Right cardiac atrium (tissue), 5 donors: ENCODE results near the gene KLHL14. TPM values are rescaled to one million over a fixed set of nuclear protein-coding genes. Genes with fewer than 3 reads are reported as not detected.

Experiments
- ATAC-seq, 2 donors: fragments of 200-7000 bp; cut with Tn5 transposase; one replicate each; pipeline versions ENCODE4 v1.8.0 to v1.9.1; 2020; ENCODE audit warnings: moderate library complexity in 2 of 2, mild to moderate bottlenecking in 1 of 2
- DNase-seq, 3 donors: peaks; one replicate each; pipeline ENCODE4 v3.0.0-alpha.2; 2020
- H3K27ac ChIP-seq: one replicate; pipeline ENCODE4 v1.5.1; 2013; ENCODE audit warnings: mild to moderate bottlenecking, low read length, control low read depth, moderate library complexity
- H3K27me3 ChIP-seq: one replicate; pipeline ENCODE4 v1.6.1; 2013; ENCODE audit not compliant: control insufficient read depth, insufficient read depth
- H3K4me1 ChIP-seq: one replicate; pipeline ENCODE4 v1.6.1; 2013; ENCODE audit warnings: low read length; ENCODE audit not compliant: control insufficient read depth, insufficient read depth
- H3K4me3 ChIP-seq: one replicate; pipeline ENCODE4 v1.5.1; 2013; ENCODE audit warnings: low read length, control low read depth
- H3K9me3 ChIP-seq: one replicate; pipeline ENCODE4 v1.6.1; 2013; ENCODE audit warnings: low read length; ENCODE audit not compliant: control insufficient read depth
- WGBS: extraction: QIAGEN DNeasy Blood & Tissue Kit; methylation state at CpG from one replicate; pipeline ENCODE4 v1.1.7; 2013; 5-methylcytosine and 5-hydroxymethylcytosine counted together
- intact Hi-C, 4 donors: fragments of 100-400 bp; cut with DNase I; formaldehyde crosslinking; loops; one replicate each; pipeline versions ENCODE4 v1.11.0 to v1.14.0; 2022 to 2023
- polyA plus RNA-seq: library from polyadenylated mRNA; stranded (reverse); fragments of 200-250 nt; gene quantifications from one replicate; pipeline ENCODE4 v1.2.3, GENCODE V29; 2013
- total RNA-seq, 4 donors: library from RNA; stranded (reverse); fragmentation: NEBNext Ultra II Directional; extraction: Animal tissue kit (Norgen Biotek cat#: 25700); gene quantifications; one replicate each; pipeline ENCODE4 v1.2.1, GENCODE V29; 2021
- donor health status: healthy with polysubstance abuse.
- donor health status: DM: no; HTN: yes; CAD: no.
- donor health status: DM: no; HTN: no; CAD: no.
- donor health status: DM: no; HTN: yes; CAD: no; lungs with severe emphysema.
- donor health status: DM: yes; HTN: yes; CAD: no.

The KLHL14 gene
- total and polyA plus RNA-seq, 5 donors: 0.09 TPM; not detected in 3

DNA sequence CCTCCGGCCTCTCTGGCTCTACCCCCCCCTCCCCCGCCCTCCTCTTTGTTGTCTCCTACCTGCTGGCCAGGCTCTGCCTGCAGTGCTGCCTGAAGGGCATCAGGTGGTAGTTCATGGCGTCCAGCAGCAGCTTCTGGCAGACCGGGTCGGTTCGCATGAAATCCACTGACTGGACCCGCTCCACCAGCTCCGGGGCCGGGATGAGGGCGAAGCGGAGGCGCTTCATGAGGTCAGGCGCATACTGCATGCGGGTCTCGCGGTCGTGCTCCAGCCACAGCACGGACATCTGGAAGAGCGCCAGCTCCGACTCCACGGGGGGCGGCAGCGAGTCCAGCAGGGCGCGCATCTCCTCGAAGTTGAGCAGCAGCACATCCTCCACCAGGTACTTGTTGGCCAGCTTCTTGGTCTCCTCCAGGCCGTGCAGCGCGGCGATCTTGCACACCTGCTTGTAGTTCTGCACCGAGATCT is 3.2 kb downstream of the KLHL14 start:
- Histone ChIP-seq H3K9me3 (no peaks in the 10 kb centered on the region), H3K27me3 (no peaks in the 10 kb centered on the region), H3K4me3 (no peak overlapping the region), H3K27ac (no peak overlapping the region), H3K4me1 (peaks cover 2% of the 10 kb centered on the region)
- intact Hi-C loops: no loop called here
- ATAC-seq (no peak), DNase-seq (peak; percentile 11 to 40 (median 35))
- 8% methylated on average over 31 of the region's 31 CpGs for WGBS

DNA sequence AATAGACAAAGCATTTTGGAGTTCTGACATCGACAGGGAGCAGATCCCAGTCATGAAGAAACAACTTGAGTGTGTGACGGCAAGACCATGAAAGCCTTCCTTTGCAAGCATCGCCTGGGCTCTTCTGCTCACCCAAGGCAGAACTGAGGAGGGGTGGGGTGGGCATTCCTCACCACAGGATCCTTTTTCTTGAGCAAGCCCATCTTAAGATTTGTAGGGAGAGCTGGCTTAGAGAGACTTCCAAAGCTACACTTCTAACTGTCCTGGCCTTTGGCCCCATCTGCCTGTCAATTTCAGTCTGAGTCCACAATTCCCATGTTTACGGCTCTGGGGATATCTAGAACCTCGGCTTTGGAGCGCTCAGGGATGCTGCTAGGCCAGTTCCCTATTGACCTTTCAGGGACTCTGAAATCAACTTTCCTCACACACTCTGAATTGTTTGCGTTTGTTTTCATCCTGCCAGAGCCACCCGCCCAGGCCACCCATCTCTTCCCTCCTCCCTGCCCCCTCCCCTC is 3.7 kb downstream of the KLHL14 start:
- 50% methylated on average over 8 of the region's 8 CpGs for WGBS
- H3K27ac ChIP-seq: no peak overlapping the region

DNA sequence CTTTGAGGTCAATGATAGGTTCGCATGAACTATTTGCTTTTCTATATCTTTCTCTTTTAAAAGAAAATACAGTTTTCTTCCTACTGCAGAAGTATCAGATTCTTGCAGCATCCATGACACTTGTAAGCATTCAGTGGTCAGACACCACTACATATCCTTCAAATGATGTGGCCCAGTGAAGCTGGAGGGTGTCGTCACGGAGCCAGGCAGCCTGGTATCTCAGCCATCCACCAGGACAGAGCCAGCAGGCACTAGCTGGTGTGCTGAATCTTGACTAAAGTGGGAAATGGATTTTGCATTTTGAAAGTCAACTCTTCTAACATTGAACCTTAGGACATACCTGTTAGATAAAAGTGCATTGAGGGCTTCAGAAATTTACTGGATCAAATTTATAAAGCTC is 5.4 kb downstream of the KLHL14 start:
- no peak overlapping the region for H3K27ac ChIP-seq
- peaks cover 2% of the 10 kb centered on the region for H3K4me1 ChIP-seq
- WGBS: 95% methylated on average over 3 of the region's 3 CpGs
- ATAC-seq (no peak), DNase-seq (no peak)
- no peak overlapping the region for H3K4me3 ChIP-seq
- no peaks in the 10 kb centered on the region for H3K27me3 ChIP-seq
- H3K9me3 ChIP-seq: no peaks in the 10 kb centered on the region
- intact Hi-C loops: no loop called here

More for the DNA sequence above, 3.7 kb downstream of the KLHL14 start:
- Histone ChIP-seq H3K4me3 (no peak overlapping the region), H3K9me3 (no peaks in the 10 kb centered on the region), H3K27me3 (no peaks in the 10 kb centered on the region), H3K4me1 (peaks cover 2% of the 10 kb centered on the region)
- ATAC-seq: no peak
- no peak for DNase-seq
- intact Hi-C loops: no loop called here

- intact Hi-C loops: no loop called here
- Histone ChIP-seq H3K27ac (no peak overlapping the region), H3K4me3 (no peak overlapping the region), H3K4me1 (no peaks in the 10 kb centered on the region), H3K27me3 (no peaks in the 10 kb centered on the region), H3K9me3 (no peaks in the 10 kb centered on the region)
- ATAC-seq: no peak
- WGBS: 94% methylated on average over 3 of the region's 3 CpGs
- DNase-seq: no peak
Measured at GRCh38 chr18:32764611-32765244, 8.1 kb downstream of the KLHL14 start.

- no peaks in the 10 kb centered on the region for H3K9me3 ChIP-seq
- no peaks in the 10 kb centered on the region for H3K27me3 ChIP-seq
- H3K4me1 ChIP-seq: no peaks in the 10 kb centered on the region
- DNase-seq: no peak
- WGBS: 72% methylated on average over 2 of the region's 2 CpGs
- H3K4me3 ChIP-seq: no peak overlapping the region
- H3K27ac ChIP-seq: no peak overlapping the region
- ATAC-seq: no peak
- intact Hi-C loops: no loop called here
Measured at GRCh38 chr18:32763293-32763692, 9.5 kb downstream of the KLHL14 start.

- Histone ChIP-seq H3K4me1 (no peaks in the 10 kb centered on the region), H3K27ac (no peak overlapping the region), H3K27me3 (no peaks in the 10 kb centered on the region), H3K9me3 (no peaks in the 10 kb centered on the region), H3K4me3 (no peak overlapping the region)
- intact Hi-C loops: no loop called here
- whole genome bisulfite sequencing: 87% methylated on average over 1 of the region's 1 CpG
- ATAC-seq (no peak), DNase-seq (no peak)
Measured at GRCh38 chr18:32761231-32761630, 11.6 kb downstream of the KLHL14 start.

- no peak for ATAC-seq
- Histone ChIP-seq H3K4me3 (no peak overlapping the region), H3K9me3 (no peaks in the 10 kb centered on the region), H3K27me3 (no peaks in the 10 kb centered on the region), H3K4me1 (no peaks in the 10 kb centered on the region), H3K27ac (no peak overlapping the region)
- intact Hi-C loops: no loop called here
- 49% methylated on average over 6 of the region's 6 CpGs for WGBS
- no peak for DNase-seq
Measured at GRCh38 chr18:32760391-32760790, 12.4 kb downstream of the KLHL14 start.

DNA sequence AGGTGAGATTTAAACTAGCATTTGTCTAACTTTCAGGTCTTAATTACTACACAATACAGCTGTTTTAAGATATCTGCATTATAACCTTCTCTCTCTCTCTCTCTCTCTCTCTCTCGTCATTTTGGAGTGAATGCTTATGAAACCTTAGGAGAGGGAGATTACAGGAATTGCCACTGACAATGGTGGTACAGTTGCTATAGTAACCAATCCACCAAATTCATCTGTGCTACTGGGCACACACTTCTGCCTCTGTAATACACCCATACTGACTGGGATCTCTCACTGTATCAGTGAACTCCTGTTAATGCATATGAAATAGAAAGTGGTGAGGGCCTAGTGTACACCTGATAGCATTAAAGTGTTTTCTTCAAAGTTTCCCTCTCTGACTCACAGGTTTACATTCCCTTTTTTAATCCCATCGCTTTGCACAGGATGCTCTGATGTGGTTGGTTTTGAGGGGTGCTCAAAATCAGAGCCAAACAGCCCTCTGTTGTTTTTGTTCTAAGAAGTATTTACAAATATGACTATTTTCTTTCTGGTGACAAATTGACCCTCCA is 13.1 kb downstream of the KLHL14 start:
- intact Hi-C loops: loop anchor here in 1 of 4 donors (10.0 kb wide), 1 partner anchor 55 kb away; no protein-coding TSS in a partner anchor
- ATAC-seq: no peak

DNA sequence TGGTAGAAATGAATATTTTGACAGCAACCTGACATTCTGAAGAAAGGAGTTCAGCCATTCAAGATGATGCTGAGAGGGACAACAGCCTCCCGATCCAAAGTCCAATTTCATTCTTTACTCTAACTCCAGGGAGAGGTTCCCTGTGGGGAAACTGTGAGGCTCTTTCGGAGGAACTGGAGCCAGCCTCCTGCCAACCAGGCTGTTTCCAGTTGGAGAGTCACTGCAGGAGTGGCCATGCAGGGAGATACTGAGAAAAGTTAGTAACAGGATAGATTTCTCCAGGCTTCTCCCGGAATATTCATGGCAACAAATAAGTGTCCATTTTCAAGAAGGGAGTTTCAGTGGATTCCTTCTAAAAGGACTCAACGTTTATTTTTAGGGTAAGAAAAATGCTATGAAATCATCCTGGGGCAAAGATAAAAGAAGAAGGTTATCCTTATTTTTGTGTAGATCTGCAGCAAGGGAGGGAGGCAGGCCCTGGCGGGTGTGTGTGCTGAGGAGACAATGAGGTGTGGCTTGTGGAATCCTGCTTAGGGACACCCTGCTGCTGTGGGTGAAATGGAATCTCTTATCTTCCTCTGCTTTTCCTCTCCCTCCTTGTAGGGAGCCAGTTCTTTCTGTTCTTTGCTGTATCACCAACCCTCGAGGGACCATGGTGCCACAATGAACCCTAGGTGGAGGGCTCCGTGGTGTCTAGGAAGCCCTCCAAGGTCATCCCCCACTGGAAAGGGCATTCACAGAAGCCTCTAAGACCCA is 18.1 kb downstream of the KLHL14 start:
- Histone ChIP-seq H3K4me3 (no peak overlapping the region), H3K27ac (no peak overlapping the region), H3K27me3 (no peaks in the 10 kb centered on the region), H3K9me3 (no peaks in the 10 kb centered on the region), H3K4me1 (no peaks in the 10 kb centered on the region)
- WGBS: 36% methylated on average over 7 of the region's 7 CpGs
- no peak for ATAC-seq
- intact Hi-C loops: loop anchor here in 1 of 4 donors (10.0 kb wide), 1 partner anchor 60 kb away; no protein-coding TSS in a partner anchor
- no peak for DNase-seq

More for the DNA sequence above, 13.1 kb downstream of the KLHL14 start:
- WGBS: 79% methylated on average over 2 of the region's 2 CpGs
- Histone ChIP-seq H3K27ac (no peak overlapping the region), H3K27me3 (no peaks in the 10 kb centered on the region), H3K4me3 (no peak overlapping the region), H3K4me1 (no peaks in the 10 kb centered on the region), H3K9me3 (no peaks in the 10 kb centered on the region)
- no peak for DNase-seq

DNA sequence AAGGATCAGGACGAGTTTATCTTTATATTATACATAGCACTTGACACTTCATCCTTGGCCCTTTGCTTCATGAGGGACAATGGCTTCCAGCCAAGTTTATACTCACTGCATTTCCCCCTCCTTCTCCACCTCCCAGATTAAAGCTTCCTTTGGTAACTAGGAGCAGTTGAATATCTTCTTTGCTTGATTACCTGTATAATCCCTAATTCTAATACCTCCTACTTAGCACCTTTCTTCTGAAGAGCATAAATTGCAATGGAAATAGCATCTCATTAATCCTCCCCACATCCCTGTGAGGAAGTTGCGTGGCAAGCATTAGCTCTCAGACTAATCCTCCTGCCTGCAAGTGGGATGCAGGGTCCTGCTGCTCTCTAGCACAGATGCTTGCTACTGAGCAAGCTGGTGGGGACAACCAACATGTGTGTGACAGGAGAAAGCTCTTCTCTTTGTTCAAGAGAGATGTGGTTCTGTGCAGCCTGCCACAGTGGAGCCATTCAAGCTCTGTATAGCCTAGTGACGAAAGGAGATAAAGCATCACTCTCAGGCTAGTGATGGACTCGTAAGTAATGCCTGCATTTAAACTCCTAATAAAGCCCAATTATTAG is 19.1 kb downstream of the KLHL14 start:
- no peak overlapping the region for H3K4me3 ChIP-seq
- DNase-seq: no peak
- H3K27ac ChIP-seq: no peak overlapping the region
- no peak for ATAC-seq
- H3K4me1 ChIP-seq: no peaks in the 10 kb centered on the region
- no peaks in the 10 kb centered on the region for H3K27me3 ChIP-seq
- WGBS: 39% methylated on average over 4 of the region's 4 CpGs
- H3K9me3 ChIP-seq: no peaks in the 10 kb centered on the region
- intact Hi-C loops: loop anchor here in 1 of 4 donors (10.0 kb wide), 1 partner anchor 61 kb away; no protein-coding TSS in a partner anchor
